Uterus (tissue), 2 donors: Measurements from ENCODE around the gene NADSYN1.

Experiments
- POLR2A ChIP-seq, 2 donors: fragments of 450-650 bp; IDR thresholded peaks; one replicate each; pipeline ENCODE4 v1.6.1; 2016; ENCODE audit warnings: antibody characterized with exemption in 2 of 2, mild to moderate bottlenecking in 1 of 2, moderate library complexity in 1 of 2
- TF ChIP-seq, protein P1 (sequence below), 4 experiments: fragments of 200-600 bp in 2 of 4; fragments of 450-650 bp in 2 of 4; sonication (generic) in 2 of 4; IDR thresholded peaks; one replicate each; pipeline ENCODE4 v1.5.1; 2016 to 2019; ENCODE audit warnings: antibody characterized with exemption in 4 of 4, mild to moderate bottlenecking in 2 of 4, moderate library complexity in 1 of 4

DNA sequence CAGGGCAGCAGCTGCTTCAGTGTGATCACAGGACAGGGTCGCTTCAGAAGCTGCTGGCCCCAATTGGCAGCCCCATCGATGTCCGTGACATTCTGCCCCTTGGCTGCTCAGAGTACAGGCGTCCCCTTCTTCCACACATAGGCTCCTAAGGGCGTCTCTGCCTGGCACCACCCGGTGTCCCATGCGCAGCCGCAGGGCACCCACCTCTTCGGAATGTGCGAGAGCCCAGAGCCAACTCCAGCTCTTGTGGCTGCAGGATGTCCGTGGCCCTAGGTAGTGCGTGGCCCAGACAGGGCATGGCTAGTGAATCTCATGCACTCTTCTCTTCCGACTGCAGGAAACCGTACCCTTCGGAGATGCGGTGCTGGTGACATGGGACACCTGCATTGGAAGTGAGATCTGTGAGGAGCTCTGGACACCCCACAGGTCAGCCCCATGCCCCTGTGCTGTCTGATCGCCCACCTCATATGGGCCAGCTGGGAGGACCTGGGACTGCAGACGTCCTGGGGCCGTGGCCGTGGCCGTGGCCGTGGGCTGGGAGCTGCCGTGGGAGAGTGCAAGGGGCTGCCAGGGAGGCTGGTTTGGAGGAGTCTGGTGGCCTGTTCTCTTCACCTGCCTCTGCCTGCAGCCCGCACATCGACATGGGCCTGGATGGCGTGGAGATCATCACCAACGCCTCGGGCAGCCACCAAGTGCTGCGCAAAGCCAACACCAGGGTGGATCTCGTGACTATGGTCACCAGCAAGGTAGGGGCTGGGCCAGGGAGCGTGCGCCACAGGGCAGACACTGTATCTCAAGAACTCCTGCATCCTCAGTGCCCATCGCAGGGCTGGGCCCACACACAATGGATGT lies 20.2 kb downstream of the NADSYN1 start:
- TF ChIP-seq, protein P1, sequence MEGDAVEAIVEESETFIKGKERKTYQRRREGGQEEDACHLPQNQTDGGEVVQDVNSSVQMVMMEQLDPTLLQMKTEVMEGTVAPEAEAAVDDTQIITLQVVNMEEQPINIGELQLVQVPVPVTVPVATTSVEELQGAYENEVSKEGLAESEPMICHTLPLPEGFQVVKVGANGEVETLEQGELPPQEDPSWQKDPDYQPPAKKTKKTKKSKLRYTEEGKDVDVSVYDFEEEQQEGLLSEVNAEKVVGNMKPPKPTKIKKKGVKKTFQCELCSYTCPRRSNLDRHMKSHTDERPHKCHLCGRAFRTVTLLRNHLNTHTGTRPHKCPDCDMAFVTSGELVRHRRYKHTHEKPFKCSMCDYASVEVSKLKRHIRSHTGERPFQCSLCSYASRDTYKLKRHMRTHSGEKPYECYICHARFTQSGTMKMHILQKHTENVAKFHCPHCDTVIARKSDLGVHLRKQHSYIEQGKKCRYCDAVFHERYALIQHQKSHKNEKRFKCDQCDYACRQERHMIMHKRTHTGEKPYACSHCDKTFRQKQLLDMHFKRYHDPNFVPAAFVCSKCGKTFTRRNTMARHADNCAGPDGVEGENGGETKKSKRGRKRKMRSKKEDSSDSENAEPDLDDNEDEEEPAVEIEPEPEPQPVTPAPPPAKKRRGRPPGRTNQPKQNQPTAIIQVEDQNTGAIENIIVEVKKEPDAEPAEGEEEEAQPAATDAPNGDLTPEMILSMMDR (IDR thresholded peaks at IDR 0.05), result no peak
- no peak for TF ChIP-seq POLR2A (IDR thresholded peaks at IDR 0.05)
